Retina (tissue), 1 donor: ENCODE measurements around the gene ACTL9.

Experiments
- DNase-seq: peaks from one replicate; pipeline ENCODE4 v3.0.0-alpha.2; 2016

Gene ACTL9

DNA sequence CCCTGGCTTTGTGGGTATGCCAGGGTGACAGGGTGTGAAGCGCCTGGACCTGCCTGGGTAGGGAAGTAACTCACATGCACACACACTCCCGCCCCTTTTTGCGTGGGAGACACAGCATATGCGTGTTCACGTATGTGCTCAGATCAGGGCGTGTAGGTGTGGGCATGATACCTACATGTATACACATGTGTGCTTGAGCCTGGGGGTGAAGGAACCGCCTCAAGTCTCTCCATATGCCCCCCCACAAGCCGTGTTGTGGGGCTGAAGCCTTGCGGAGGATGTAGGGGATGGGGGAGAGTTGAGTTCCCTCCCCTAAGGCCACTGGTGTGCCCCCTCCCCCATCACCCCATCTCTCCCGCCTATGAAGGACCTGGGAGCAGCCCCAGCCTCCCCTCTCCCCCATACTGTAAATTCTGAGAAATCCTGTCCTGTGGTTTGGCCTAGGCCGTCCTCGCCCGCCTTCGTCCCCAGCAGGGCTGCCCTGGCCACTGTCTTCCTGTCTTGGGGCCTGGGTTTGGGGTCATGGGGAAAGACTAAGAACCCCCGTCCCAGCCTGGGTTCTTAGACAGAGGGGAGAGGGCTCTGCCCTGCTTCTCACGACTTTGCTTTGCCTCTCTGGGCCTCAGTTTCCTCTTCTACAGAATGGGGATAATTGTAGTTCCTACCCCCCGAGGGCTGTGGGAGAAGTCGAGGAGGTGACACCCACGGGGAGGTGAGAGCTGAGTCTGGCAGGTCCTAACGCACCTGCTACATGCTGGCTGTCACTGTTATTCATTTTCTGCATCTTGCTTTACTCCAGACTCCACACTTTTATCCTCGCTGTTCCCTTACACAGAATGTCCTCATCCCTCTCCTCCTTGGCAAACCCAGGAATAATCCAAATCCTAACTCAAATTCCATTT, 14.3 kb downstream of the ACTL9 start:
- DNase-seq: no peak

DNA sequence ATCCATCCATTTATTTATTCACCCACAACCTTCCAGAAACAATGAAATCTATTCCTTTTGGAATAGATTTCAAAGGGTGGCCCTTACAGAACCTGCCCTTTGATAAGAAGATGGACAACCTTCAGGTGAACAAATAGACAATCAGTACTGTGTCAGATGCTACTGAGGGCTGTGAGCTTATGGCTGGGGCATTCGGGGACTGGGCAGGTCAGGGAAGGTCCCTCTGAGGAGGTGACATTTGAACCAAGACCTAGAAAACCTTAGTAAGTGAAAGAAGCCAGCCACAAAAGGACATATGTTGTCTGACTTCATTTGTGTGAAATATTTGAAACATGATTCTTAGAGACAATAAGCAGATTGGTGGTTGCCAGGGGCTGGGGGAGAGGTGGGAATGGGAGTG, 15.7 kb downstream of the ACTL9 start:
- DNase-seq: no peak

DNA sequence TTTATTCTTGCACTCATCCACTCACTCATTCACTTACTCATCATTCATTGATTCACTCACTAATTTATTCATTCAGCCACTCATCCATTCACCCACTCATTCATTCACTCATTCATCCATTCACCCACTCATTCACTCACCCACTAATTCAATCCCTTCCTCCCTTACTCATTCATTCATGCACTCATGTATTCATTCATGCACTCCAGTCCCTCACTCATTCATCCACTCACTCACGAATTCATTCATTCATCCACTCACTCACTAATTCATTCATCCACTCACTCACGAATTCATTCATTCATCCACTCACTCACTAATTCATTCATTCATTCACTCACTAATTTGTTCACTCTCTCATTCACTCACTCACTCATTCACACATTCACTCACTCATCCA, 16.1 kb downstream of the ACTL9 start:
- no peak for DNase-seq

DNA sequence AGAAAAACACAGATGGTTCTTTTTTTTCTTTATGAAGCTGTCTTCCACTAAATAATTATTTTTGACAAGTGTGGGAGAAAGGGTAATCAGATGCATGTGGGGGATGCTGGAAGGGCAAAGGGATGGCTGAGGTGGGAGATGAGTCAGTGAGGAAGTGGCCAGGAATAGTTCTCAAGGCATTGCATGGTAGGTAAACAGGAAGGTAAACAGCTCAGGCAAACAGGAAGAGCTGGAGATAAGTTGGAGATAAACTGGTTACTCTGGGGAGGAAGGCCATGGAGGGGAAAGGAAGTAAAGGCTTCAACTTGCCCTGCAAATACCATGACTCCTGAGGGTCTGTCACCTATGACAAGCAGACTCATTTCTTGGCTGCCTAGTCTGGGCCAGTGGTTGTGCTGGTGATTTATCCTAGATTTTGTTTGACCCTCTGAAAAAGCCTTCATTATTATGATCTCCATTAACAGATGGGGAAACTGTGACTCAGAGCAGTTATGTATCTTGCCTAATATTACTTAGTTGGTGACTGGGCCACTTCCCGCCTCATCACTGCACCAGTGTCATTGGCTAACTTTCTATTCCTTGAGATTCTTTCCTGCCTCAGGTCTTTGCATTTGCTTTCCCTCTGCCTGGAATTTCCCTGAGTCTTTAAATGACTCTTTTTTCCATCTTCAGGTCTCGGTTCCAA, 17.1 kb downstream of the ACTL9 start:
- no peak for DNase-seq

DNA sequence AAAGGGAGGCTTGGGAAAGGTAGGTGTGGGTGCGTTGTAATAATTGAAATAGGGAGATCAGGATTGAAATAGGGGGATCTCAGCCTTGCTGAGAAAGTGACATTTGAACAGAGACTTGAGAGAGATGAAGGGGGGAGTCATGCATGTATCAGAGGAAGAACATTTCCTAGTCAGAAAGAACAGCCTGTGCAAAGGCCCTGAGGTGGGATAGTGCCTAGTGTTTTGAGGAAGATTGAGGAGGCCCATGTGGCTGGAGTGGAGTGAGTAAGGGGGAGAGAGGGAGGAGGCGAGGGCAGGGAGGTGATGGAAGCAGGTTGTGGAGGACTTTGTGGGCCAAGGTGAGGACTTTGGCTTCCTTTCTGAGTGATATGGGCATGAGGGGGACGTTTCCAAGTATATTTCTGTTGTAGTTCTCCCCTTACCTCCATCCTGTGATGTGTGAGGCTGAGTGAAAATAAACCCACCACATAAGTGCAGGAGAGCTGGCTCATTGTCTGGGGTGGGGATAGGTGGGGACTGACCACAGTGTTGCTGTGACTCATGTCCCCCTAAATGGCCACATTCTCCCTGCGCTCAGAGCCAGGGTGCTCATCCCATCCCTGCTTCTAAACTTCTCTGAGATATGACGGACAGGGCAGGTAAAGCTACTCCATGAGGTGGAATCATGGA, 17.8 kb downstream of the ACTL9 start:
- DNase-seq: no peak

DNA sequence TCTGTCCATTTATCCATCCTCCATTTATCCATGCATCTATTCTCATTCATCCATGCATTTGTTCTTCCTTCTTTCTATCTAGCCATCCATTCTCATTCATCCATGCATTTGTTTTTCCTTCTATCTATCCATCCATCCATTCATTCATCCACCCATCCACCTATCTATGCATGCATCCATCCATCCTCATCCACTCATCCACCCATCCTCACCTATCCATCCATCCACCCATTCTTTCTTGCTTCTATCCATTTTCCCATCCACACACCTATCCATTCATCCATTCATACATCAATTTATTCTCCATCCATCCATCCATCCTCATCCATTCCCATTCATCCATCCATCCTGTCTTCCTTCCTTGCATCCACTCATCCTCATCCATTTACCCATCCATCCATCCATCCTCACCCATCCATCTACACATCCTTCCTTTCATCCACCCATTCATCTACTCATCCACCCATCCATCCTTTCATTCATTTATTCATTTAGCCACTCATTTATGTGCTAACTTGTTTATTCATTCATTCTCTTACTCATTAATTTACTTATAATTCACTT, 20.3 kb downstream of the ACTL9 start:
- DNase-seq: no peak

DNA sequence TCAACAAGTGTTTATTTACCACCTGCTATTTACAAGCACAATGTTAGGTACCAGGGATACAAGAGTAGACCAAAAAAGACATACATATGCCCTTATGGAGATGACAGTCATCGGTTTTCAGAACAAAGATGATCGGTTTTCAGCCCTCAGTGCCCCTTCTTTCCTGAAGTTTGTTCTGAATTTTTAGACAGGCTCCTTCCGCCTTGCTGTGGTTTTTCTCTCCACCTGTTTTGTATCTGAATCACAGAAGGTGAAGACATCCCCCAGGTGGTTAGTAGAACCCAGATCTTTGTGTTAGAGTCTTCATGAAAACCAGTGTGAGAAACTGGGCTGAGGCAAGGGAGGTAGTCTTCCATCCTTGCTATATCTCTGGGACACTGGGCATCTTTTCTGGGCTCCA, 23.5 kb downstream of the ACTL9 start:
- DNase-seq: no peak

DNA sequence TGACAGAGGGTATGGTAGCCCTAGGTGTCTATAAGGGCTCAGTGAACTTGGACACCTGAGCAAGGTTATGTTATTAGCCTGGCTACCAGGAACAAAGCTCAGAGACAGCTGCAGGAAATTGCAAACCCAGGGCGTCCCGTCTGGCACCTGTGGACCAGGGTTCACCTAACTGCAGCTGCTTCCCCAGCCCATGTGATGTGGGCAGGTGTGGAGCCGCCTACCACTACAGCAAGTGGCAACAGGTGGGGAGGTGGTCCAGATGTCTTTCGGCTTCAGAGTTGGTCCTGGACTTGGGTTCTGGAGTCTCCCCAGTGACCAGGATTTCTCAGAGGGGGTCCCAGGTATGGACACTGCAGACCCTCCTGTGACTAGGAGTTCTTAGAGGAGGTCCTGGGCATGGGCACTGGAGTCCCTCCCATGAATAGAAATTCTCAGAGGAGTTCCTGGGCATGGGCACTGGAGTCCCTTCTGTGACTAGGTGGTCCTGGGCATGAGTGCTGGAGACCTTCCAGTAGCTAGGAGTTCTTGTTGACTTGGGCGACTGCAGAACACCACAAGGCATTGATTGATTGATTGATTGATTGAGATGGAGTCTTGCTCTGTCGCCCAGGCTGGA, 25.2 kb downstream of the ACTL9 start:
- DNase-seq: no peak

DNA sequence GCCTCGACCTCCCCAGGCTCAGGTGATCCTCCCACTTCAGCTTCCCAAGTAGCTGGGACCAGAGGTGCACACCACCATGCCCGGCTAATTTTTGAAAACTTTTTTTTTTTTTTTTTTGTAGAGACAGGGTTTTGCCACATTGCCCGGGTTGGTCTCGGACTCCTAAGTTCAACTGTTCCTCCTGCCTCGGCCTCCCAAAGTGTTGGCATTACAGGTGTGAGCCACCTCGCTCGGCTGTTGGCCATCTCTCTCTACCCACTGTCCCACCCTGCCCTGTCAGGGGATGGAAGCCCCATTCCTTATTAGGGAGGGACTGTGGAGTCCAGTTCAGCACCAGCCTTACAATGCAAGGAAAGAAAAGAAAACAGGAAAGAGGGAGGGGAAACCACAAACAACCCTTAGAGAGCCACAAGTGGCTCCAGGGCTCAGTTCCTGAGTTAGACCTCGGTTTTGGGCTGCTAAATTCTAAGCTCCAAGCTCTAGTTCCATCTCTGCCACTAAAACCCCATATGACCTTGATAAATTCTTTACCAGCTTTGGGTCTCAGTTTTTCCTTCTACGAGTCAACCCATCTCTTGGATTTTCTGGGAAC, 31.7 kb downstream of the ACTL9 start:
- DNase-seq: no peak

DNA sequence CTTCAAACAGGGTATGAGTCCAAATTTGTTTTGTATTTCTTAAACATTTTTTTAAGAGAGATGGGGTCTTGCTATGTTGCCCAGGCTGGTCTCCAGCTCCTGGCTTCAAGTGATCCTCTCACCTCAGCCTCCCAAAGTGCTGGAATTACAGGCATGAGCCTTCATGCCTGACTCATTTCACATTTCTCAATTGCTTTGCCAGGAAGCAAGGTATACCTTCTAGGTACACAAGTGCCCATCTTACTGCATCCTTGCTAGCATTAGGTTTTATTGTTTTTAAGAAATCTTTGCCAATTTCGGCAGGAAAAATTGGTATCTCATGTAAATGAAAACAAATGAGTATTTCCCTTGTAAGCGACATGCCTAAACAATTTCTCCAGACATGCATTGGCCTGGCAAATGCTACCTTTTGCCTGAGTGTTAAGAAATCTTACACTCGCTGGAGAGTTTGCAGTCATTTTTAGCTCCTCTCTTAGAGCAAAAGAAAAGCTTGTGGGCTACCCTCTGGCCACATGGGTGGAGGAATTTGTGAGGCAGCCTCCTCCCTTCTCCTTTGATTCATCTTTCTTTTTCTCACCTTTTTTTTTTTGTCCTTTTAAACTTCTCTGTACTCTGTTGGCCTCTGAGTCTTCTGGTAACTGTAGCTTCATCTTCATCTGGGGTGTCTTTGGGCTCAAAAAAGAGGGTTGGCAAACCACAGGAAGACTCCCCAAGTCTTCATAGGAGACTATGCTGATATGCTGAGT, 33.0 kb downstream of the ACTL9 start:
- no peak for DNase-seq

DNA sequence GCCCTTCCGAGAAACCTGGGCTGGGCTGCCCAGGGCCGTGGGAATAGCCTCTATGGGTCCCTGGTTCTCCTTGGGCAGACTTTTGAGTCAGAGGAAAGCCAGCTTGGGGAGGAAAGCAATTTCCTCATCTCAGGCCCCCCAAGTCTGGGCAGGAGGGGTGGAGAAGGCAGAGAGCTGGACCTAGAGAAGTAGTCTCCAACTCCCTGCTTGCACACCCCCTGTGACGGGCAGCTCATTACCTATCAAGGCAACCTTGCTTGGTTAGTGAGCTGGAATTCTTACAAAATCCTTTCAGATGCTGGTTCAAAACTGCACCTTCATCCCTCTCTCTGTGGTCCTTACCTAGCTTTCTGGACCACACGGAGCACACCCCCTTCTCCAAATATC, 33.9 kb downstream of the ACTL9 start:
- DNase-seq: no peak

DNA sequence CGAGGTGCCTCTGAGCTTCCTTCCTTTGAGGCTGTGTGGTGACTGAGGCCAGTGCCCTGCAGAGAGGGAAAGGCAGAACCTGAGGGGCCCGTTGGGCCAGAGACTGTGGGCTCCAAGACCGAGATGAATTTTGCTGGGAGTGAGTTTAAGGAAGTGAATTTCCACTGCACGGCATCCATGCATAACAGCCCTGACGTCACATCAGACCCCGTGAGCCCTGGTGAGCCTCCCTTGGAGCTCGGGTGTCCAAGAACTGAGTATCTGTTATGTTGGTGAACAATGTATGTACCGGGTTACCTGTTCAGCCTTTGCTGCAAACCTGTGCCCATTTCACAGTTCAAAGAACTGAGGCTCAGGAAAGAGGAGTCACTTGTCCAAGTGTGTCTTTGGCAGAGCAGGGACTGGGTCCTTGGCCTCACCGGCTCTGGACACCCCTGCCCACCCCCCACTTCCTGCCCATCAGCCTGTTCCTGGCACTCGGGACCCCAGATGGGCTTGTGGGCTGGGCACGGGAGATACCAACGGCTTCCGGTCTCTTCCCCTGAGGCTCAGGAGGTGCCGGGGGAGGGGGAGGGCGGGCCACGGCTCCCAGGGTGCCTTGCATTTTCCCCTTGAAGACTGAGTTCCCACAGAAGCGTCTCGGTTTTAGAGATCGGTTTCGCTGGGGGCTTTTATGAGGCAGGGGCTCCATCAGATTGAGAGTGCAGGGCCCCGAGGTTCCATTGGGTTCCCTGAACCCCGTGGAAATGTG, 34.5 kb downstream of the ACTL9 start:
- no peak for DNase-seq

DNA sequence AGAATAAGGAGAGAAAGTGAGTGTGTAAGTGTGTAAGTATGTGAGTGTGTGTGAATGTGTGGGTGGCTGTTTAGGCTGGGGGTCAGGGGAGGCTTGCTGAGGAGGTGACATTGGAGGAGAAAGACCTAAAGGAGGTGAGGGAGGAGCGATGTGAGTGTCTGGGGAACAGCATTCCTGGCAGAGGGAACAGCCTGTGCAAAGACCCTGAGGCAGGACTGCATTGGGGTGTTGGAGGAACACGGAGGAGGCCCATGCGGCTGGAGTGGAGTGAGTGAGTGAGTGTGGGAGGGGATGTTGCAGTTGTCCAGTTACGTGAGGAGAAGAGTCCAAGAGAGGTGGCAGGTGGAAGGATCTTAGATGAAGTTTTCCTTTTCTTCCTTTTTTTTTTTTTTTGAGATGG, 36.3 kb downstream of the ACTL9 start:
- DNase-seq: no peak

DNA sequence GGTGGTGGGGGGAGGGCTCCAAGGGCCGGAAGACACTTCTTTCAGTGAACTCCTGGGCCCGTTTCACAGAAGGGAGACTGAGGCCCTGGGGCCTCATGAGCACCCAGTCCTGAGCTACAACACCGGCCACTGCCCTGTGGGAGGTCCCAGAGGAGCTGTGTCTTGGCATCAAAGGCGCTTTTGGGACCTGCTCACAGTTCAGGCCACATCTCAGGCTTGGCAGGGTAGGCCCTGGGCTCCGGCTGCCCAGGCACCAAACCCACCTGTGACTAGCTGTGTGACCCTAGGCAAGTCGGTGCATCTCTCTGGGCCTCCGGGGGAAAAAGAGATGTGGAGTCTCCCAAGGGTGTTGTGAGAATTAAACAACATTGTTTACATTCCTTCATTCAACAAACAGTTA, 38.7 kb downstream of the ACTL9 start:
- DNase-seq: no peak

DNA sequence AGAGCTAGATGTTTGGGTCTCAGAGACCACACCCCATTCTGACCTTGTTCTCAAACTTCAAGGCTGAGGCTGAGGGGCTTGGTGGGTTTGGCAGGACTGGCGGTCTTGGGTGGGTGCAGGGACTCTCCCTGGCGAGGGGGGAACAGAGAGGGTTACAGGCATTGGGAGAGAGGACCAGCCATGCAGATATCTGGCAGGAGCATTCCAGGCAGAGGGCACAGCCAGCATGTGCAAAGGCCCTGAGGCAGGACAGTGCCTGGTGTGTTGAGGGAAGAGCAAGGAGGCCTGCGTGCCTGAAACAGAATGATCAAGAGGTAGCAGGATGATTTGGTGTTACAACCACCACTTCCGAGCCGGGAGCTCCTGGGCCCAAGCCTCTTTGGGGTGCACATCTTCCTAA, 40.7 kb downstream of the ACTL9 start:
- DNase-seq: no peak

DNA sequence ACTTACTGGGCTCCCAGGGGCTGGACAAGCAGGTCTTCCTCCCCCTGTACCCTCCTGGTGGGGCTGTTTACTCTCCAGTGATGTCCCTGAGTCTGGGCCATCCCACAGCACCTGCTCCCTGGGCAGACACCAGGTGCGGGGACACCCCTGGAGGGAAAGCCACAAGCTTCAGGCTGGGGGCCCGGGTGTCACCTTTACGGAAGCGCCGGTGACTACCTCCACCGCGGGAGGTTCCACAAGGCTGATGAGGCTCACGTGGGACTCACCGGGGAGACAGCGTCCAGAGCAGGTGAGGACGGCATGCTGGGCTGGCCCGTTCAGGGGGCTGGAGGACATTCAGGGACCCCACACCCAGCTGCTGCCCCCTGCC, 43.3 kb downstream of the ACTL9 start:
- no peak for DNase-seq

DNA sequence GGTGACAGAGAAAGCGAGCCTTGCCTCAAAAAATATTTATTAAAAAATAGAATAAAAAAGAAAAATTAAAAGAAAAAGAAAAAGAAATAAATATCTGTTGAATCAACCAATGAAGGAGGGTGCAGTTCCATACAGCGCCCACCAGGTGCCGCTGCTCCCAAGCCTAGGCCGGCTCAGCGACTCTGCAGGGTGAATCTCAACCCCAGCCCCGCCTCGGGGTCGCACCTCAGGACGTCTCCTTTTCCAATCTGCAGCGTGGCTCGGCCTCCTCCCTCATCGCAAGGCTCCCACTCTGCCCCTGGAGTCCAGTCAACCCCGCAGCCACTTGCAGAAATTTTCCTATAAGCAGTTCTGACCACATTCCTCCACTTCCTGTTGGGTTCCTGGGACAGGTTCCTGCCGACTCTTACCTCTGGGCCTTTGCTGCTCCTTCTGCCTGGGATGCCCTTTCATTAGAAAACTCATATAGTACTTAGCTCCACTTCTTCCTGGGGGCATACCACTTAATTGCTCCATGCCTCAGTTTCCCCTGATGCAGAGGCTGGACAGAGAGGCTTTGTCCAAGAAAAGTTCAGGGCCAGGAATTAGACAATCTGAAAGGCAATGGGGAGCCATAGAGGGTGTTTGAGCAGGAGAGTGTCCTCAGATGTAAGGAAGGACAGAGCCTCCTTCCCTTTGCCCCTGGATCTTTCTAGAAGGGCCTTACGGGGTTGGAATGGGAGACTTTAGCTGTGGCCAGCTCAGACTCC, 43.8 kb downstream of the ACTL9 start:
- peak; percentile 73 for DNase-seq

DNA sequence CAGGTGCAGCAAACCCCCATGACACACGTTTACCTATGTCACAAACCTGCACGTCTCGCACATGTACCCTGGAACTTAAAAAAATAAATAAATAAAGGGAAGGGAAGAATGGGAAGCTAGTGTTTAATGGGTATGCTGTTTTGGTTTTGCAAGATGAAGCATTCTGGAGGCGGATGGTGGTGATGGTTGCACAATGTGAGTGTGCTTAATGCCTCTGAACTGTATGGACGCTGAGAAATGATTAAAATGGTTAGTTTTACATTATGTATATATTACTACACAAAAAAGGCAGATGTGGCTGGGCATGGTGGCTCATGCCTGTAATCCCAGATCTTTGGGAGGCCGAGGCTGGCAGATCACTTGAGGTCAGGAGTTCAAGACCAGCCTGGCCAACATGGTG, 50.4 kb downstream of the ACTL9 start:
- DNase-seq: no peak
